ENCODE results near the gene IL1R2.
"Not testable (repeated sequence)": the region's sequence is repeated elsewhere in the genome, so short reads cannot be mapped to it uniquely, and the experiment has no call there.

Gene IL1R2

DNA sequence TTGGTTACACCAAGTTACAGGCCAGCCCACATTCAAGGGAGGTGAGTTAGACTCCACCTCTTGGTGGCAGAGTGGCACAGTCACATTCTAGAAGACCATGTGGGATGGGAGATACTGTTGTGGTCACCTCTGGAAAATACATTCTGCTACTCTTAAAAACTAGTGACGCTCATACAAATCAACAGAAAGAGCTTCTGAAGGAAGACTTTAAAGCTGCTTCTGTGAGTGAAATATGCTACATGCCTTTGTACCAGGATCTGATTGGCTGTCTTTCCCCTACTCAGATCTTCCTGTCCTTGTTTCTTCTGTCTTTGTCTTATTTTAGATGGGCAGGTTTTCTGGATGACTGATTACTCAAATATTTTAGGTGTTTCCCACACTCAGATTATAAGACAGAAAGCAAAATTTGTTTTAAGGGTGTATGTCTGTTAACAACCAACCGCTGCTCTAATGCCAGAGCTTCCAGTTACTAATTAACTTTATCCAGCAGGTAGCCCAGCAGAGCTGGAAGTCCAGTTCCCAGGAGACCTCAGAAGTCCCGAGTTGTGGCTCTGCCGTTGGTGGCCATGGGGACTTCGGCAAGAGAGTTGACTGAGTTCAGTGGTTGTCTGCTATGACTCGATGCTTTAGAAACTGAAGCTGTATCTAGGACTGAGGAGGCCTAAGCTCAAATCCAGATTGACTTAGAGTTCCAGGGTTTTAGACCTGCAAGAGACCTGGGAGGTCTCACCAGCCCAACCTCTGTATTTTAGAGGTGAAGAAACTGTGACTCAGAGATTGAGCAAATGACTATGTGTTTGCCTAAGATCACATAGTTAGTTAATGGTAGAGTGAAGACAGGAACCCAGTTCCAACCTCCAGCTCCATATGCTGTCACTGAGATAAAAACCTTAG is 7.4 kb downstream of the IL1R2 start:
- no peak for DNase-seq (ENCODE audit: low read depth)

DNA sequence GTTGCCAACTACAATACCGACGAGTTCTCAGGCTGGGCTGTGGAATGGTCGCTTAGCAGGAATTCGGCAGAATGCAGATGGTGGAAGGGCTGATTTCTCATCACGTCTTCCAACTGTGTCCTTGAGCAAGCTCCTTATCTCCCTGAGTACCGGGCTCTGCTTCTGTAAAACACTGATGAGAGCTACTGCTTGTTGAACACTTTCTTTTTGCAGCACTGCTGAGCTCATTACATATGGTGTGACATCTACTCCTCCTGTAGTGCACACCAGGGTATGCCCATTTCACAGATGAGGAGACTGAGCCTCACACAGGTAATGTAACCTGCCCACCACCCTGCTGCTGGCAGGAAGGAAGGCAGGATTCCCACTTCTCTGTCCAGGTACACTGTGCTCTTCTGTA is 8.3 kb downstream of the IL1R2 start:
- no peak for DNase-seq (ENCODE audit: low read depth)

DNA sequence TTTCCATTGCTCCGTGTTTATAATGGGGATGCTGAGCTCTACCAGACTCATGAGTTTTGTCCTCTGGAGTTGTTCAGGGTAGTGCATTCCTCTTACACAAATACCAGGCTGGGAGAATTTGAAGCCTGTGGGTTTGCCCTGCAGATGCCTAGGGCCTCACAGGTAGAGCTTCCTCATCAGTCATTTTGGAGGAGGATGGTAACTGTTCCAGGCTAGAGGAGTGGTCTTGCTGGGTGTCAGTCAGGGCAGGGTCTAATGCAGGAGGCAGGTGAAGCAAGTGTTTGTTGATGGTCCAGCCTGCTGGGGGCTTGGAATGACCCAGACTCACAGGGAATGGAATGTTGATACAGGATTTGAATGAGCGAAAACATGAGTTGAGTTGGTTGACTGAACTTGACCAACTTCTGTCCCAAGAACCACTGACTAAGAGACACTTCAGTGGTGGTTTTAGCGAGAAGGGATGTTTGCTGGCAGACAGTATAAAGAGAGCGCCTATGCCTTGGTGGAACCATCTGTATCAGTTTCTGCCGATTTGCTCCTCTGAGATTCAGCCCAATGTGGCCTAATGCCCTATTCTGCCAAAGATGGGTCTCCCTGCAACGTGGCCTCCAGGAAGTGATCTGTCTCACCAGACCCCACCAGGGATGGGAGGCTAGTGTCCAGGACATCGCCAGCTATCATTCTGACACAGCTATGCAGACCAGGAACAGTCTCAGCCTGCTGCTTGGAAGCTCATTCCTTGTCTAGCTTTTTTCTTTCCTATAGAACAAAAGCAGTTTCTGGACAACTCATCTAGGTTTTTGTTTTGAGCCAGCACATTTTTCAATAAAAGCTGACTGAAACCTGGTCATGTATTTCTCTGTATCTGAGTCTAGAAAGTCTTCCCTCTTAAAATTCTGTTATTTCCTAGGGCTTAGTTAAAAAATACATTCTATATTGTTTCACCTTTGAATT is 9.3 kb downstream of the IL1R2 start:
- DNase-seq (ENCODE audit: low read depth) = no peak

DNA sequence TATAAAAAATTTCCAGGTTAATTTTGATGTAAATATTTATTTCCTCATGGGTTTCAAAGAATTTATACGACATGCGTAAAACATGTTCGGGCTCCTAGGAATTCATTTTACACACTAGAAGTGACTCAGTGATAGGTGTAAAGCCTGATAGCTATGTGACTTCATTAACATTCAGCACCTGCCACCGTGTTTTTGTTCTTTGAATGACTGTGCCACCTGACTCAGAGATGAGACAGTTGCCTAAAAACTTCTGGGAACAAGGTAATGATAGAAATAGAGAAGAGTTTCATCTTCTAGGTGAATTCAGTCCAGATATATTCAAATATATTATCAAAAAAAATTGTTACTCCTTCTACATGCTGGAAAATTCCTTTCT is 10.0 kb downstream of the IL1R2 start:
- DNase-seq (ENCODE audit: low read depth) = no peak

GRCh38 chr2:102002228-102002627 is 10.5 kb downstream of the IL1R2 start:
- no peak for DNase-seq (ENCODE audit: low read depth)

- not testable (repeated sequence) for DNase-seq (ENCODE audit: low read depth)
These were observed 11.1 kb downstream of the IL1R2 start for GRCh38 chr2:102002909-102003308.

DNA sequence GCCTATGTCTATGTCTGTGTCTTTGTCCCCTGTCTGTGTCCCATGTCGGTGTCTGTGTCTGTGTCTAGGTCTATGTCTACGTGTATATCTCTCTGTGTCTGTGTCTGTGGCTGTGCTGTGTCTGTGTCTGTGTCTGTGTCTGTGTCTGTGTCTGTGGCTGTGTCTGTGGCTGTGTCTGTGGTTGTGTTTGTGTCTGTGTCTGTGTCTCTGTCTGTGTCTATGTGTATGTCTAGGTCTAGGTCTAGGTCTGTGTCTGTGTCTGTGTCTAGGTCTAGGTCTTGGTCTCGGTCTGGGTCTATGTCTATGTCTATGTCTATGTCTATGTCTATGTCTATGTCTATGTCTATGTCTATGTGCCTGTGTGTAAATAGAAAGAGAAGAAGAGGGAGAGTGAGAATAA is 11.9 kb downstream of the IL1R2 start:
- no peak for DNase-seq (ENCODE audit: low read depth)

GRCh38 chr2:102004581-102004980 is 12.8 kb downstream of the IL1R2 start:
- no peak for DNase-seq (ENCODE audit: low read depth)

DNA sequence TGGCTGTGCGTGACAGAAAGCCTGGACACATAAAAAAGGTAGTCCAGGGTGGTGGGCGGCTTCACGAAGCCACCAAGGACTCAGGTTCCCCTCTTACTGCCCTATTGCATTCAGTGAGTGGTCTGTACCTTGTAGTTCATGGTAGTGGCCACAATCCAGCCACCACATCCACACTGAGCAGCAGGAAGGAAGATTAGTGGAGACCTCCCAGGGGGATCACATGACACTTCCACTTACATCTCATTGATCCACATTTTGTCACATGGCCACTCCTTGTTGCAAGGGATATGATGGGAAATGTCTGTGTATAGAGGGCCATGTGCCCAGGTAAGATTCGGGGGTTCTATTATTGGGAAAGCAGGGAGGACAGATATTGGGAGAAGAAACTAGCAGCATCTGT is 13.7 kb downstream of the IL1R2 start:
- no peak for DNase-seq (ENCODE audit: low read depth)

GRCh38 chr2:102005989-102006885 is 14.5 kb downstream of the IL1R2 start:
- no peak for DNase-seq (ENCODE audit: low read depth)

DNA sequence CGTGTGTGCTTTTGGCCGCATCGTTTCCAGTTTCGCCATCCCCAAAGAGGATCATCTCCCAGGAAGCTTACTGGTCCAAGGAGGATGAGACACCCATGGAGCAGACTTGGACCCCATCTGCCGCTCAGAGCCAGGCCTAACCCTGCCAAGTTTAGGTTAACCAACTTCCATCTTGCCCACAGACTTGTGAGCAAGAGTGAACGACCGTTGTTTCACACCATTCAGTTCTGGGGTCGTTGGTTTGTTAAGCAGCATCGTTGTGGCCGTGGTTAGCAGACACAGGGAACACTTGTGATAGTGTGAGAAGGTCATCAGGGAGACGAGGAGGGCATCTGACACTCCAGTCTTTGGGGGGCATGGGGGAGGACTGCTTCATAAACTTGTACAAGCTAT is 15.1 kb downstream of the IL1R2 start:
- DNase-seq (ENCODE audit: low read depth) = no peak

DNA sequence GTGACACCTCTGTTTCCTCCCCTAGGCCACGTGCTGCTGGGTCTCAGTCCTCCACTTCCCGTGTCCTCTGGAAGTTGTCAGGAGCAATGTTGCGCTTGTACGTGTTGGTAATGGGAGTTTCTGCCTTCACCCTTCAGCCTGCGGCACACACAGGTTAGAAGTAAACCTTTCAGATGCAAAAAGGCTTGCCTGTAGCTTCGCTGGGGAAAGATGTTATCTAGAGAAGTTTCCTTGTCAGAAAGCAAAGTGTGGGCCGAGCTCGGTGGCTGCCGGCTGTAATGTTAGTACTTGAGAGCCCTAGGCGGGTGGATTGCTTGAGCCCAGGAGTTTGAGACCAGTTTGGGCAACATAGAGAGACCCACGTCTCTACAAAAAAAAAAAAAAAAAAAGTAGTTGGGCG is 16.7 kb downstream of the IL1R2 start:
- DNase-seq (ENCODE audit: low read depth) = no peak

DNA sequence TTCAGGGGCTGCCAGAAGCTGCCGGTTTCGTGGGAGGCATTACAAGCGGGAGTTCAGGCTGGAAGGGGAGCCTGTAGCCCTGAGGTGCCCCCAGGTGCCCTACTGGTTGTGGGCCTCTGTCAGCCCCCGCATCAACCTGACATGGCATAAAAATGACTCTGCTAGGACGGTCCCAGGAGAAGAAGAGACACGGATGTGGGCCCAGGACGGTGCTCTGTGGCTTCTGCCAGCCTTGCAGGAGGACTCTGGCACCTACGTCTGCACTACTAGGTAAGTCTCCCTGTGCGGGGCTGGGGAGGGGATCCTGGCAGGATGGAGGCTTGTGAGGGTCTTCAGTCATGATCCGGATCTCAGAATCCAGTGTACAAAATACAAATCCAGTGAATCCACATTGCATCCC is 17.8 kb downstream of the IL1R2 start:
- no peak for DNase-seq (ENCODE audit: low read depth)

DNA sequence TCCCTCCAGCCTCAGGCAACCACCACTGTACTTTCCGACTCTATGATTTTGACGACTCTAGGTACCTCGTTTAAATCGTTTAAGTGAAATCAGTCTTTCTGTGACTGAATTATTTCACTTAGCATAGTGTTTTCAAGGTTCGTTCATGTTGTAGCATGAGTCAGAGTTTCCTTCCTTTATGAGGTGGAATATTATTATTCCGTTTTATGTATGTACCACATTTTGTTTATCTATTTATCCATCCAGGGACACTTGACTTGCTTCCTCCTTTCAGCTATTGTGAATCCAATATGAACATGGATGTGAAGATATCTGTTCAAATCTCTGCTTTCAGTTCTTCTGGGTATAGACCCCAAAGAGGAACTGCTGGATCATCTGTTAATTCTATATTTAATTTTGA is 19.1 kb downstream of the IL1R2 start:
- DNase-seq (ENCODE audit: low read depth) = no peak

DNA sequence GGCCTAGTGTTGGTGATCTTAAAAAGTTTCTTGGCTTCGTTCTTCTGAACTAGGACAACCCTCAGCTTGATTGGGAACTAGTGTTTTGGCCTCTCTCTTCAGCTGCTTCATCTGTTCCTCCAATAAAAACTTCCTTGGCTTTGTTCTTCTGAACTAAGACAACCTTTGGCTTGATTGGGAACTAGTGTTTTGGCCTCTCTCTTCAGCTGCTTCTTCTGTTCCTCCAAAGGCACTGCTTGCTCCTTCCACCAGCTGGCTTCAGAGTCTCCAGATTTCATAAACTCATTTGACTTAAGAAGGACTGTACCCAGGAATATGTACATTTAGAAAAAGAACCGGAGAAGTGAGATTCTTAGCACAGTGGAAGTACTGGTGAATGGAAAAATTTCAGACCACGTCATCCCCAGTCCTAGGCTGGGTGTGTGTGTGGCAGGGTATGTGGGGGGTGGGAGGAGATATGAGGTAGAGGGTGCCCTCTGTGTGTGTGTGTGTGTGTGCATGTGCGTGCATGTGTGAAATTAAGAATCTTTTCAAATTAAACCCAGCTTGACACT is 20.4 kb downstream of the IL1R2 start:
- no peak for DNase-seq (ENCODE audit: low read depth)

DNA sequence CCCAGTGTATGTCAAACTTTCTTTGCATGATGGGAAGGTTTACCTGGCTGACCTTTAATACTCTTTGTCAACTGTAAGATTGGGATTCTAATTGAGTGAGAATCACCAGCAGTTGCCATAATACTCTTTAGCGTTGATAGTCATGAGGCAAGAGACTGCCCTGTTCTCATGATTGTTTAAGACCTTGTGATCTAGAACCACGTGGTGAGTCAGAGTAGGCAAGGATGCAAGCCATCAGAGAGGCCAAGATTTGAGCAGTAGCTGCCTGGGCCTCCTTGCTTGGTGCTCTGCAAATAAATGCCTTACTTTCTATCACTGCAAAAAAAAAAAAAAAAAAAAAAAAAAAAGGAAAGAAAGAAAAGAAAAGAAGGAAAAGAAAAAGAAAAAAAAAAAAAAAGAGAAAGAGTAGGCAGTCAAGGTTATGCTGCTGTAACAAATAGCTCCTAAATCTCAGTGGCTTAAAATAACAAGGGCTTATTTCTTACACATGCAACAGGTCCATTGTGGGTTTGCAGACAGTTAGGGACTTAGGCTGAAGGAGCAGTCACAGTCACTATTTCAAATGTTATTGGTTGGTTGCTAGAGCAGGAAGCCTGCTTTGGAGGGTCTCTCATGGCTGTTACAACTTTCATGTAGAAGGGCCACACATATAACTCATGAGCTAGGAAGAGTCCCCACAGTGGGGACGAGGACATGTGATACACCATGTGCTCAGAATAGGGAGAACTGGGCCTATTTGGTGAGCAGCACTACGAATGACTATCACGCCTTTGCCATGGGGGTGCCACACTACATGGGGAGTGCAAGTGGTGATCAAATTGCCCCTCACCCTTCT is 21.7 kb downstream of the IL1R2 start:
- no peak for DNase-seq (ENCODE audit: low read depth)

DNA sequence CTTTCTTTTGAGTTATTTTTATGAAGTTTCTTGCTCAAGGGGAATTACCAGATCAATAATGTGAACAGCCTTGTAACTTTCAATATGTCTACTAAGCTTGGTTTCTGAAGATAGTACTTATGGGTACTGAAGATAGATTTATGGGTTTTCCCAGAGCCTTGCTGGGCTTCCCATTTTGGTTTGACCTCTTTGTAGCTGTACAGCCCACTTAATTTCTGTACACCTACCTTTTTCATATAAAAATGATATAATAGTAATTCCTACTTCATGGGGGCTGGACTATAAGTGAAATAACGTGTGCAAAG is 22.2 kb downstream of the IL1R2 start:
- no peak for DNase-seq (ENCODE audit: low read depth)

DNA sequence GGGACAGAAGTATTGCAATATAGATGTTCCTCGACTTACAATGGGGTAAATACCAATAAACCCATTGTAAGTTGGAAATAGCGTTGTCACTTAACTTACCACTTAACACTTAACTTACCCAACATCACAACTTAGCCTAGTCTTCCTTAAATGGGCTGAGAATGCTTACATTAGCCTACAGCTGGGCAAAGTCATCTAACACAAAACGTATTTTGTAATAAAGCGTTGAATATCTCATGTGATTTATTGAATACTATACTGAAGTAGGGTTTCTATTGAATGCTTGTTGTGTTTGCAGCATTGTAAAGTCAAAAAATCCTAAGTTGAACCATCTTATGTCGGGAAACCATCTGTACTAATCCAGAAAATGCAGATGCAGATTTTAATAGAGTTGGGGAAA is 23.6 kb downstream of the IL1R2 start:
- DNase-seq (ENCODE audit: low read depth) = no peak

GRCh38 chr2:102016399-102016955 is 24.7 kb downstream of the IL1R2 start:
- DNase-seq (ENCODE audit: low read depth) = no peak

GRCh38 chr2:102018823-102019445 is 27.2 kb downstream of the IL1R2 start:
- DNase-seq (ENCODE audit: low read depth) = no peak

All from GM04503 (cell line).